Measurements from ENCODE around the gene SORCS2.

SORCS2 gene

GRCh38 chr4:7786517-7786916 lies 594.2 kb downstream of the SORCS2 start:
- no peak for DNase-seq
- Histone ChIP-seq H3K9ac (ENCODE audit: low read length) (no peak overlapping the region), H4K91ac (ENCODE audit: low read depth, low read length) (no peak overlapping the region), H3K4me1 (ENCODE audit: control insufficient read depth in 1 of 2, insufficient read depth in 2 of 2, low read length in 2 of 2) (peaks cover 9 to 10% of the 10 kb centered on the region in 2 experiments), H3K27ac (ENCODE audit: low read depth, low read length) (no peak overlapping the region), H3K79me2 (ENCODE audit: control insufficient read depth, insufficient read depth, low read length, poor library complexity) (peaks cover 2% of the 10 kb centered on the region), H3K4me3 (ENCODE audit: low read depth, low read length) (no peak overlapping the region), H2BK120ac (ENCODE audit: insufficient read depth, low read length, poor library complexity) (no peak overlapping the region), H2BK5ac (ENCODE audit: low read depth, low read length, poor library complexity) (no peak overlapping the region), H3K4me2 (ENCODE audit: low read length) (no peak overlapping the region), H3K9me3 (ENCODE audit: insufficient read depth, low read depth, low read length) (no peaks in the 10 kb centered on the region), H2BK12ac (ENCODE audit: low read length) (no peak overlapping the region), H2AK5ac (ENCODE audit: low read length) (no peak overlapping the region), H3K4ac (ENCODE audit: low read depth, low read length) (no peak overlapping the region), H3K18ac (ENCODE audit: low read length) (no peak overlapping the region), H3K23ac (ENCODE audit: low read length) (no peak overlapping the region), H3K14ac (ENCODE audit: low read length) (no peak overlapping the region), H4K8ac (ENCODE audit: low read depth, low read length) (no peak overlapping the region), H3K36me3 (ENCODE audit: control insufficient read depth in 1 of 2, insufficient read depth in 2 of 2, low read length in 2 of 2) (peaks cover 18 to 24% of the 10 kb centered on the region in 2 experiments), H3K79me1 (ENCODE audit: low read length) (peaks cover 4% of the 10 kb centered on the region), H3K27me3 (ENCODE audit: insufficient read depth, low read length) (no peaks in the 10 kb centered on the region), H4K12ac (ENCODE audit: low read depth, low read length) (no peak overlapping the region), H2AFZ (ENCODE audit: insufficient read depth, low read length, poor library complexity) (no peak overlapping the region)
- no CpG with 5 or more reads among the region's 10 CpGs for WGBS (ENCODE audit: extremely low coverage, insufficient coverage, insufficient read length)

- no peak overlapping the region for H3K23ac ChIP-seq (ENCODE audit: low read length)
- no peak overlapping the region for H3K18ac ChIP-seq (ENCODE audit: low read length)
- H2BK12ac ChIP-seq (ENCODE audit: low read length) = no peak overlapping the region
- no peak overlapping the region for H3K4me2 ChIP-seq (ENCODE audit: low read length)
- peaks cover under 1% of the 10 kb centered on the region for H3K79me2 ChIP-seq (ENCODE audit: control insufficient read depth, insufficient read depth, low read length, poor library complexity)
- no peak overlapping the region for H3K9ac ChIP-seq (ENCODE audit: low read length)
- no peak overlapping the region for H3K4ac ChIP-seq (ENCODE audit: low read depth, low read length)
- H3K27me3 ChIP-seq (ENCODE audit: insufficient read depth, low read length) = no peaks in the 10 kb centered on the region
- peaks cover 4% of the 10 kb centered on the region for H3K79me1 ChIP-seq (ENCODE audit: low read length)
- no peak overlapping the region for H4K12ac ChIP-seq (ENCODE audit: low read depth, low read length)
- no peak overlapping the region for H3K27ac ChIP-seq (ENCODE audit: low read depth, low read length)
- H2AFZ ChIP-seq (ENCODE audit: insufficient read depth, low read length, poor library complexity) = no peak overlapping the region
- H3K36me3 ChIP-seq (ENCODE audit: control insufficient read depth in 1 of 2, insufficient read depth in 2 of 2, low read length in 2 of 2) = peaks cover 18 to 28% of the 10 kb centered on the region in 2 experiments
- no peak overlapping the region for H3K4me3 ChIP-seq (ENCODE audit: low read depth, low read length)
- H2BK5ac ChIP-seq (ENCODE audit: low read depth, low read length, poor library complexity) = no peak overlapping the region
- H3K14ac ChIP-seq (ENCODE audit: low read length) = no peak overlapping the region
- no peak for DNase-seq
- H4K91ac ChIP-seq (ENCODE audit: low read depth, low read length) = no peak overlapping the region
- no CpG with 5 or more reads among the region's 15 CpGs for WGBS (ENCODE audit: extremely low coverage, insufficient coverage, insufficient read length)
- peaks cover 7 to 8% of the 10 kb centered on the region in 2 experiments for H3K4me1 ChIP-seq (ENCODE audit: control insufficient read depth in 1 of 2, insufficient read depth in 2 of 2, low read length in 2 of 2)
- H2BK120ac ChIP-seq (ENCODE audit: insufficient read depth, low read length, poor library complexity) = no peak overlapping the region
- no peak overlapping the region for H4K8ac ChIP-seq (ENCODE audit: low read depth, low read length)
- H2AK5ac ChIP-seq (ENCODE audit: low read length) = no peak overlapping the region
- H3K9me3 ChIP-seq (ENCODE audit: insufficient read depth, low read depth, low read length) = no peaks in the 10 kb centered on the region
Measured at GRCh38 chr4:7787067-7787466, 594.7 kb downstream of the SORCS2 start.

- Histone ChIP-seq H2AFZ (ENCODE audit: insufficient read depth, low read length, poor library complexity) (no peak overlapping the region), H3K9me3 (ENCODE audit: insufficient read depth, low read depth, low read length) (no peaks in the 10 kb centered on the region), H2BK12ac (ENCODE audit: low read length) (no peak overlapping the region), H3K27me3 (ENCODE audit: insufficient read depth, low read length) (no peaks in the 10 kb centered on the region), H3K23ac (ENCODE audit: low read length) (no peak overlapping the region), H3K27ac (ENCODE audit: low read depth, low read length) (no peak overlapping the region), H3K14ac (ENCODE audit: low read length) (no peak overlapping the region), H2BK5ac (ENCODE audit: low read depth, low read length, poor library complexity) (no peak overlapping the region), H3K18ac (ENCODE audit: low read length) (no peak overlapping the region), H3K36me3 (ENCODE audit: control insufficient read depth in 1 of 2, insufficient read depth in 2 of 2, low read length in 2 of 2) (peaks cover 18 to 31% of the 10 kb centered on the region in 2 experiments), H4K12ac (ENCODE audit: low read depth, low read length) (no peak overlapping the region), H3K4me1 (ENCODE audit: control insufficient read depth in 1 of 2, insufficient read depth in 2 of 2, low read length in 2 of 2) (peaks cover 6% of the 10 kb centered on the region in 2 experiments), H3K4me2 (ENCODE audit: low read length) (no peak overlapping the region), H3K4me3 (ENCODE audit: low read depth, low read length) (no peak overlapping the region), H4K91ac (ENCODE audit: low read depth, low read length) (no peak overlapping the region), H3K4ac (ENCODE audit: low read depth, low read length) (no peak overlapping the region), H3K79me2 (ENCODE audit: control insufficient read depth, insufficient read depth, low read length, poor library complexity) (no peaks in the 10 kb centered on the region), H3K79me1 (ENCODE audit: low read length) (peaks cover 4% of the 10 kb centered on the region), H4K8ac (ENCODE audit: low read depth, low read length) (no peak overlapping the region), H2AK5ac (ENCODE audit: low read length) (no peak overlapping the region), H3K9ac (ENCODE audit: low read length) (no peak overlapping the region), H2BK120ac (ENCODE audit: insufficient read depth, low read length, poor library complexity) (no peak overlapping the region)
- WGBS (ENCODE audit: extremely low coverage, insufficient coverage, insufficient read length) = no CpG with 5 or more reads among the region's 30 CpGs
- DNase-seq = no peak
Measured at GRCh38 chr4:7787681-7788141, 595.4 kb downstream of the SORCS2 start.

GRCh38 chr4:7788193-7788592 lies 595.9 kb downstream of the SORCS2 start:
- H3K18ac ChIP-seq (ENCODE audit: low read length) = no peak overlapping the region
- no peak overlapping the region for H2AK5ac ChIP-seq (ENCODE audit: low read length)
- H4K8ac ChIP-seq (ENCODE audit: low read depth, low read length) = no peak overlapping the region
- WGBS (ENCODE audit: extremely low coverage, insufficient coverage, insufficient read length) = no CpG with 5 or more reads among the region's 17 CpGs
- H3K4me3 ChIP-seq (ENCODE audit: low read depth, low read length) = no peak overlapping the region
- H3K9ac ChIP-seq (ENCODE audit: low read length) = no peak overlapping the region
- H2BK5ac ChIP-seq (ENCODE audit: low read depth, low read length, poor library complexity) = no peak overlapping the region
- no peak overlapping the region for H4K12ac ChIP-seq (ENCODE audit: low read depth, low read length)
- no peak overlapping the region for H3K4ac ChIP-seq (ENCODE audit: low read depth, low read length)
- no peak overlapping the region for H2BK12ac ChIP-seq (ENCODE audit: low read length)
- no peaks in the 10 kb centered on the region for H3K9me3 ChIP-seq (ENCODE audit: insufficient read depth, low read depth, low read length)
- H3K14ac ChIP-seq (ENCODE audit: low read length) = no peak overlapping the region
- H3K27me3 ChIP-seq (ENCODE audit: insufficient read depth, low read length) = no peaks in the 10 kb centered on the region
- peaks cover 4% of the 10 kb centered on the region for H3K79me1 ChIP-seq (ENCODE audit: low read length)
- no peak overlapping the region for H2AFZ ChIP-seq (ENCODE audit: insufficient read depth, low read length, poor library complexity)
- no peak overlapping the region for H2BK120ac ChIP-seq (ENCODE audit: insufficient read depth, low read length, poor library complexity)
- no peak overlapping the region for H3K4me2 ChIP-seq (ENCODE audit: low read length)
- no peaks in the 10 kb centered on the region for H3K79me2 ChIP-seq (ENCODE audit: control insufficient read depth, insufficient read depth, low read length, poor library complexity)
- H3K4me1 ChIP-seq (ENCODE audit: control insufficient read depth in 1 of 2, insufficient read depth in 2 of 2, low read length in 2 of 2) = peaks cover 6% of the 10 kb centered on the region in 2 experiments
- H4K91ac ChIP-seq (ENCODE audit: low read depth, low read length) = no peak overlapping the region
- H3K23ac ChIP-seq (ENCODE audit: low read length) = no peak overlapping the region
- H3K27ac ChIP-seq (ENCODE audit: low read depth, low read length) = no peak overlapping the region
- peaks cover 18 to 32% of the 10 kb centered on the region in 2 experiments for H3K36me3 ChIP-seq (ENCODE audit: control insufficient read depth in 1 of 2, insufficient read depth in 2 of 2, low read length in 2 of 2)
- DNase-seq = no peak

Data from trophoblast cell (in vitro differentiated cells and primary cell).